T-helper 1 cell (primary cell): ENCODE data around the gene SFTPA2.
"Not testable (repeated sequence)": the region's sequence is repeated elsewhere in the genome, so short reads cannot be mapped to it uniquely, and the experiment has no call there.

Experiments
- DNase-seq, 5 donors: peaks; one replicate each; pipeline ENCODE4 v3.0.0-alpha.2; 2012 to 2020
- total RNA-seq, 4 donors: gene quantifications; one replicate each; lab custom pipeline; 2026; lab: John Stamatoyannopoulos, UW

The SFTPA2 gene
- total RNA-seq: 0 reads per million in 4 donors

- DNase-seq: no peak
Measured at GRCh38 chr10:79560160-79560709, at the start of gene SFTPA2. Gene SFTPA2, minus strand, starts transcription at chr10:79560407. Its CDS starts 924 bp downstream, at chr10:79559483.

GRCh38 chr10:79608505-79609375 is 48.5 kb upstream of the SFTPA2 start:
- peak in 2 of 5 donors; percentile 10 to 62 for DNase-seq

GRCh38 chr10:79605308-79605707 is 45.1 kb upstream of the SFTPA2 start:
- no peak for DNase-seq

- no peak for DNase-seq
Measured at GRCh38 chr10:79604294-79604693, 44.1 kb upstream of the SFTPA2 start.

GRCh38 chr10:79602953-79603352 is 42.7 kb upstream of the SFTPA2 start:
- DNase-seq: no peak

- DNase-seq: no peak
Measured at GRCh38 chr10:79601939-79602338, 41.7 kb upstream of the SFTPA2 start.

- DNase-seq: not testable (repeated sequence)
Measured at GRCh38 chr10:79599644-79600043, 39.4 kb upstream of the SFTPA2 start.

GRCh38 chr10:79595510-79595909 is 35.3 kb upstream of the SFTPA2 start:
- DNase-seq: no peak

- not testable (repeated sequence) for DNase-seq
Measured at GRCh38 chr10:79594565-79594964, 34.4 kb upstream of the SFTPA2 start.

GRCh38 chr10:79593377-79593776 is 33.2 kb upstream of the SFTPA2 start:
- DNase-seq: no peak

GRCh38 chr10:79588800-79589199 is 28.6 kb upstream of the SFTPA2 start:
- no peak for DNase-seq

GRCh38 chr10:79586933-79587332 is 26.7 kb upstream of the SFTPA2 start:
- no peak for DNase-seq

GRCh38 chr10:79585870-79586527 is 25.8 kb upstream of the SFTPA2 start:
- no peak for DNase-seq

- no peak for DNase-seq
Measured at GRCh38 chr10:79583488-79584024, 23.3 kb upstream of the SFTPA2 start.

GRCh38 chr10:79582954-79583353 is 22.7 kb upstream of the SFTPA2 start:
- peak in 1 of 5 donors; percentile 49 for DNase-seq

- no peak for DNase-seq
Measured at GRCh38 chr10:79582096-79582495, 21.9 kb upstream of the SFTPA2 start.

- DNase-seq: no peak
Measured at GRCh38 chr10:79581044-79581443, 20.8 kb upstream of the SFTPA2 start.

GRCh38 chr10:79579361-79579760 is 19.2 kb upstream of the SFTPA2 start:
- no peak for DNase-seq

- peak in 1 of 5 donors; percentile 27 for DNase-seq
Measured at GRCh38 chr10:79570624-79571023, 10.4 kb upstream of the SFTPA2 start.

- DNase-seq: no peak
Measured at GRCh38 chr10:79563426-79563825, 3.2 kb upstream of the SFTPA2 start.

- peak in 4 of 5 donors; percentile 28 to 77 (median 42) for DNase-seq
Measured at GRCh38 chr10:79562135-79562756, 2.0 kb upstream of the SFTPA2 start.

- no peak for DNase-seq
Measured at GRCh38 chr10:79561257-79561656, 1.1 kb upstream of the SFTPA2 start.

GRCh38 chr10:79559726-79560125 is 481 bp downstream of the SFTPA2 start:
- DNase-seq: no peak
